Endodermal cell (in vitro differentiated cells): Measurements from ENCODE around the gene PITPNC1. TPM values are rescaled to one million over a fixed set of nuclear protein-coding genes. Genes with fewer than 3 reads are reported as not detected.
"Not testable (repeated sequence)": the region's sequence is repeated elsewhere in the genome, so short reads cannot be mapped to it uniquely, and the experiment has no call there.

ENCODE experiments used
- DNase-seq: peaks from one replicate; pipeline ENCODE4 v3.0.0-alpha.2; 2017
- H3K27ac ChIP-seq: 2 replicates; pipeline ENCODE4 v1.5.1; 2013; ENCODE audit warnings: mild to moderate bottlenecking, low read depth, low read length, moderate library complexity
- H3K27me3 ChIP-seq: 2 replicates; pipeline ENCODE4 v1.6.1; 2013; ENCODE audit warnings: mild to moderate bottlenecking, low read length, moderate library complexity; ENCODE audit not compliant: insufficient read depth, control insufficient read depth, poor library complexity, severe bottlenecking
- H3K36me3 ChIP-seq: 2 replicates; pipeline ENCODE4 v1.7.0; 2013; ENCODE audit warnings: mild to moderate bottlenecking, low read length, moderate library complexity; ENCODE audit not compliant: control insufficient read depth, insufficient read depth
- H3K4me1 ChIP-seq: one replicate; pipeline ENCODE4 v1.7.0; 2013; ENCODE audit warnings: low read length; ENCODE audit not compliant: control insufficient read depth, insufficient read depth
- H3K4me3 ChIP-seq: 2 replicates; pipeline ENCODE4 v1.5.1; 2013; ENCODE audit warnings: mild to moderate bottlenecking, low read length, moderate library complexity
- H3K9ac ChIP-seq: 2 replicates; pipeline ENCODE4 v1.6.1; 2013; ENCODE audit warnings: mild to moderate bottlenecking, low read length, moderate library complexity; ENCODE audit not compliant: poor library complexity, severe bottlenecking; ENCODE audit errors: extremely low read depth
- H3K9me3 ChIP-seq: 2 replicates; pipeline ENCODE4 v1.6.1; 2013; ENCODE audit warnings: mild to moderate bottlenecking, low read length, moderate library complexity; ENCODE audit not compliant: control insufficient read depth
- H3K27ac Mint-ChIP-seq: 2 replicates; pipeline ENCODE4 v1.8.0; 2020; ENCODE audit warnings: mixed read lengths
- H3K27me3 Mint-ChIP-seq: 2 replicates; pipeline ENCODE4 v1.8.0; 2021; ENCODE audit warnings: mild to moderate bottlenecking, mixed read lengths; ENCODE audit not compliant: insufficient read depth
- H3K36me3 Mint-ChIP-seq: 2 replicates; pipeline ENCODE4 v1.8.0; 2020; ENCODE audit warnings: low read depth, mixed read lengths
- H3K4me1 Mint-ChIP-seq: 2 replicates; pipeline ENCODE4 v1.8.0; 2020; ENCODE audit warnings: mixed read lengths
- H3K4me3 Mint-ChIP-seq: 2 replicates; pipeline ENCODE4 v1.8.0; 2020; ENCODE audit warnings: mild to moderate bottlenecking, moderate library complexity, mixed read lengths
- H3K9me3 Mint-ChIP-seq: 2 replicates; pipeline ENCODE4 v1.8.0; 2020; ENCODE audit warnings: mild to moderate bottlenecking, mixed read lengths
- CTCF ChIP-seq: fragments of 200-600 bp; sonication (generic); conservative IDR thresholded peaks from 2 replicates; pipeline ENCODE4 v1.5.0; 2021; ENCODE audit warnings: antibody characterized with exemption, mild to moderate bottlenecking
- WGBS, 2 experiments: methylation state at CpG; one replicate each; pipeline versions ENCODE4 v1.1.5 to v1.1.7; 2013; ENCODE audit warnings: missing lambda C conversion rate in 2 of 2, mixed read lengths in 1 of 2; ENCODE audit not compliant: insufficient coverage in 1 of 2, insufficient read length in 1 of 2; 5-methylcytosine and 5-hydroxymethylcytosine counted together
- total RNA-seq, 2 donors: library from RNA; stranded (reverse); fragmentation: NEBNext Ultra II Directional in 1 of 2; extraction: Animal tissue kit (Norgen Biotek cat#: 25700) in 1 of 2; gene quantifications; 2 replicates in 1 of 2; 3 replicates in 1 of 2; pipeline ENCODE4 v1.2.1, GENCODE V29; 2021

Gene PITPNC1
- total RNA-seq, 2 donors from 2014 or later: 28.9 to 36.4 TPM

- no peak overlapping the region for H3K9ac ChIP-seq
- peak overlapping the region; percentile 49 for H3K27ac Mint-ChIP-seq
- peak overlapping the region; percentile 52 for H3K27ac ChIP-seq
Observed at GRCh38 chr17:67478401-67479041, 101.4 kb downstream of the PITPNC1 start.

DNA sequence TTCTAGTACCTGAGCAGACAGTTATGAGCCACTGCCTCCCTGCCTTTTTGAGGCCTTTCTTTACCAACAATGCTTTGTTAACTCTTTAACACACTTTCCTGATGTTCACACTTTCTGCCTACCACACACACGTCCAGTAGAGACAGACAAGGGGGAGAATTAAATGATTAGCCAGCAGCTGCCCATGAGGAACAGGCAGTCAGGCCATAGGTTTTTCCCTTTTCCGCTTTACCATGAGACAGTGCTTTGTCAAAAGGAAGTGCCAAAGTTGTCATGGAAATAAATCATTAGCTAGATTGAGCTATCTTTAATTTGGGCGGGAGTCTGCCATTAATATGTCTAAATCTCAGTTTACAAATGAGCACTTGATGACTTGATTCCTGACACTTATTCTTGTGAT, 102.1 kb downstream of the PITPNC1 start:
- Histone ChIP-seq H3K4me3 (no peak overlapping the region), H3K36me3 (no peaks in the 10 kb centered on the region), H3K27me3 (no peaks in the 10 kb centered on the region), H3K9ac (no peak overlapping the region), H3K9me3 (no peaks in the 10 kb centered on the region), H3K4me1 (peaks cover 3% of the 10 kb centered on the region), H3K27ac (peak overlapping the region; percentile 52)
- Mint-ChIP-seq H3K27ac (peak overlapping the region; percentile 7), H3K9me3 (no peaks in the 10 kb centered on the region), H3K36me3 (no peaks in the 10 kb centered on the region), H3K4me3 (no peak overlapping the region), H3K27me3 (no peaks in the 10 kb centered on the region), H3K4me1 (peaks cover 33% of the 10 kb centered on the region)
- peak; percentile 33 for DNase-seq
- TF ChIP-seq CTCF: no peak
- WGBS, 2 experiments: 77 to 84% methylated on average over 3 of the region's 3 CpGs

More at GRCh38 chr17:67478401-67479041, 101.4 kb downstream of the PITPNC1 start:
- Mint-ChIP-seq H3K36me3 (no peaks in the 10 kb centered on the region), H3K4me3 (no peak overlapping the region), H3K27me3 (no peaks in the 10 kb centered on the region), H3K9me3 (no peaks in the 10 kb centered on the region), H3K4me1 (peaks cover 39% of the 10 kb centered on the region)
- H3K36me3 ChIP-seq: no peaks in the 10 kb centered on the region
- DNase-seq: peak; percentile 41
- 73 to 83% methylated on average over 7 of the region's 8 CpGs for WGBS, 2 experiments
- no peaks in the 10 kb centered on the region for H3K9me3 ChIP-seq
- H3K4me1 ChIP-seq: peaks cover 3% of the 10 kb centered on the region
- TF ChIP-seq CTCF: no peak
- no peak overlapping the region for H3K4me3 ChIP-seq
- H3K27me3 ChIP-seq: no peaks in the 10 kb centered on the region

DNA sequence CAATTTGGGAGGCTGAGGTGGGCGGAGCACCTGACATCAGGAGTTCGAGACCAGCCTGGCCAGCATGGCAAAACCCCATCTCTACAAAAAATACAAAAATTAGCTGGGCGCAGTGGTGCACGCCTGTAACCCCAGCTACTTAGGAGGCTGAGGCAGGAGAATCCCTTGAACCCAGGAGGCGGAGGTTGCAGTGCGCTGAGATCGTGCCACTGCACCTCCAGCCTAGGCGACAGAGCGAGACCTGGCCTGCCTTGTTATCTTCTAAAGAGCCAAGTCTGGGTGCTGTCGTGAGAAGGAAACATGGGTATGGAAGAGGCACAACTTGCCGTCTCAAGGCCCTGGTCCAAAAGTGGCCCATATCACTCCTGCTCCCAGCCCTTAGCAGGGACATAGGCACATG, 103.9 kb downstream of the PITPNC1 start:
- H3K4me3 Mint-ChIP-seq, H3K27me3 ChIP-seq, H3K4me3 ChIP-seq, H3K36me3 ChIP-seq, H3K9me3 Mint-ChIP-seq, H3K9ac ChIP-seq, H3K4me1 ChIP-seq, H3K9me3 ChIP-seq, H3K27ac ChIP-seq, H3K27me3 Mint-ChIP-seq, H3K36me3 Mint-ChIP-seq, H3K27ac Mint-ChIP-seq: not testable (repeated sequence)
- H3K4me1 Mint-ChIP-seq: peaks cover 20% of the 10 kb centered on the region
- peak; percentile 39 for DNase-seq
- 88 to 93% methylated on average over 6 to 11 of the region's 11 CpGs for WGBS, 2 experiments

DNA sequence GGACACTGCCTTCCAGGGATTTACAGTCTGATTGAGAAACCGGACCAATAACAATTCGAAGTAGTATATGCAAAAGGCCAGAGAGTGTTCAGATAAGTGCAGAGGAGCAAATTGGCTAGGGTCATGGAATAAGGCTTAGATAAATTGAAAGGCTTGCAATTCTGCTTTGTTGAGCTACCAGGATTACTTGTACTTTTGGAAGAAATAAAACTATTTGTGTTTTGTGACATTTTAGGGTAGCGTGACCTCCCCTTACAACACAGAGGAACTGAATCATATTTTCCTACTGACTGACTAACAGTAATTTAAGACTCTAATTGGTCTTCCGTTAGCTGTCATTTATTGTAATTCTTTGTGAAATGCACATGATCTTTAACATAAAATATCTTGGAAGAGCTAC, 104.7 kb downstream of the PITPNC1 start:
- no peak overlapping the region for H3K27ac ChIP-seq
- no peaks in the 10 kb centered on the region for H3K36me3 ChIP-seq
- H3K4me1 ChIP-seq: peaks cover 3% of the 10 kb centered on the region
- Mint-ChIP-seq H3K4me1 (peaks cover 20% of the 10 kb centered on the region), H3K27ac (no peak overlapping the region), H3K36me3 (no peaks in the 10 kb centered on the region), H3K9me3 (no peaks in the 10 kb centered on the region), H3K27me3 (no peaks in the 10 kb centered on the region), H3K4me3 (no peak overlapping the region)
- H3K9ac ChIP-seq: no peak overlapping the region
- TF ChIP-seq CTCF: no peak
- no peaks in the 10 kb centered on the region for H3K9me3 ChIP-seq
- 84 to 93% methylated on average over 2 to 3 of the region's 4 CpGs for WGBS, 2 experiments
- no peaks in the 10 kb centered on the region for H3K27me3 ChIP-seq
- no peak overlapping the region for H3K4me3 ChIP-seq
- DNase-seq: no peak
